ENCODE results near the gene HECW1. TPM values are rescaled to one million over a fixed set of nuclear protein-coding genes. Genes with fewer than 3 reads are reported as not detected.

Gene HECW1
- total RNA-seq, 3 donors from 2014 or later, result 0.76 to 1.6 (median 1.2) TPM

DNA sequence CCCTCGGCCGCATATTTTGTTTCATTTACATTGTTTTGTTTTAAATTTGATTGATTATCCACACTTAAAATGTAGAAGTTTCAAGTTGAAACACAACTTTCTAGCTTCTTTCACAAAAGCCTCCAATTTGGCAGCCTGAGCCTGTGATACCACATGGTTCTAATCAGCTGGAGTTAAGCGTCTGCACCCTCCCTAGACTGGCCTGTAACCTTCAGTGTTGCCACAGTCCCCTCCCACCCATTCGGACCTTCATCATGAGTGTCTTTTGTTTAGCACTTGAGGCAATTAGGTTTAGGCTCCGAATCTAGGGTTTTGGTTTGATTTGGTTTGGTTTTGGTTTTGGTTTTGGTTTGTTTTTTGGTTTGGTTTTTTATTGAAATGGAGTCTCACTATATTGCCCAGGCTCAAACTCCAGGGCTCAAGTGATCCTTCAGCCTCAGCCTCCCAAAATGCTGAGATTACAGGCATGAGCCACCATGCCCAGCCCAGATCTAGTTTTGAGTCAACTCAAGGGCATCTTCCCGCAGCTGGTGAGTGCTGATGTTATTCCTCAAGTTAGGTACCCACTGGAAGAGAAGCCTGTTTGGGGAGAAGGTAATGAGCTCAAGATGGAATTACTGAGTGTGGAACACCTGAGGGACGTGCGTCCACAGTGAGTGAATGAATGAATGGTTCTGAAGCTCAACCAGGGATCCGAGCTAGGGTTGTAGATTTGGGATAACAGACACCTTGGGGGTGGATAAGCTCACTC is 201.4 kb downstream of the HECW1 start:
- ATAC-seq (no peak), DNase-seq (no peak)
- H3K4me3 ChIP-seq, result no peak overlapping the region
- TF ChIP-seq, protein P1, sequence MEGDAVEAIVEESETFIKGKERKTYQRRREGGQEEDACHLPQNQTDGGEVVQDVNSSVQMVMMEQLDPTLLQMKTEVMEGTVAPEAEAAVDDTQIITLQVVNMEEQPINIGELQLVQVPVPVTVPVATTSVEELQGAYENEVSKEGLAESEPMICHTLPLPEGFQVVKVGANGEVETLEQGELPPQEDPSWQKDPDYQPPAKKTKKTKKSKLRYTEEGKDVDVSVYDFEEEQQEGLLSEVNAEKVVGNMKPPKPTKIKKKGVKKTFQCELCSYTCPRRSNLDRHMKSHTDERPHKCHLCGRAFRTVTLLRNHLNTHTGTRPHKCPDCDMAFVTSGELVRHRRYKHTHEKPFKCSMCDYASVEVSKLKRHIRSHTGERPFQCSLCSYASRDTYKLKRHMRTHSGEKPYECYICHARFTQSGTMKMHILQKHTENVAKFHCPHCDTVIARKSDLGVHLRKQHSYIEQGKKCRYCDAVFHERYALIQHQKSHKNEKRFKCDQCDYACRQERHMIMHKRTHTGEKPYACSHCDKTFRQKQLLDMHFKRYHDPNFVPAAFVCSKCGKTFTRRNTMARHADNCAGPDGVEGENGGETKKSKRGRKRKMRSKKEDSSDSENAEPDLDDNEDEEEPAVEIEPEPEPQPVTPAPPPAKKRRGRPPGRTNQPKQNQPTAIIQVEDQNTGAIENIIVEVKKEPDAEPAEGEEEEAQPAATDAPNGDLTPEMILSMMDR (IDR thresholded peaks at IDR 0.05), result no peak
- H3K4me1 ChIP-seq (ENCODE audit: low read depth), result no peaks in the 10 kb centered on the region
- no peaks in the 10 kb centered on the region for H3K9me3 ChIP-seq
- H3K36me3 ChIP-seq (ENCODE audit: low read depth), result no peaks in the 10 kb centered on the region
- intact Hi-C loops (cut with DNase I, micrococcal nuclease), result no loop called here

DNA sequence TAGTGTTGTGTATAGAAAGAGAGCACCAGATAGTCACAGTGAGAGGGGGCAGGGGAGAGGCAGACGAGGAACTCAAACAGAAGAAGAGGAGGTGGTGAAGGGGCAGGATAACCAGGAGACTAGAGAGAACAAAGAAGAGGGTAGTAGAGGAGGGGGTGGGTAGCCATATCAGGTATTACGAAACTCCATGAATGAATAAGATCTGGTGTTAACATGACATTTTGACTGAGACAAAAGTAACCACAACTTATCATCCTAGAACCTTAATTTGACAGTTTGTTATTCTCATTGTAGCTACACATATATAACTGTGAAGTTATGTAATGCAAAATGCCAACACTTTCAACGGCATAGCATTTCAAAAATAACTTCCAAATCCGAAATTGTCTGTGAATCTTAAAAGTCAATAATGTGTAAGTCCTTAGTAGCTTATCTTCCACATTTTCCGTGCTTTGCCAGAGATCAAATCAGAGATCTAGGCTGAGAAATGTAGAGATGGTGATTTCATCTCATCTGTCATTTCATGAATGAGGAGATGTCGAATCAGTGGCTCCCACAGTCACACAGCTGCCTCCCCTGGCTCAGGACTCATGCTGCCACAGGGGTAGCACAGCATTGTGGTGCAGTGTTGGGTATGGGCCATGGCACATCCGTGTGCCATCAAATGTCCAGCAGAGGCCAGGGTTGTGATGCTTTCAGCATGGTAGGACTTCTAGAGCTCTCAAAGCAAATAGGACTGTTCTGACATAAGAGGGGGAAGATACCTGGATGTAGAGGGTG is 202.1 kb downstream of the HECW1 start:
- no peak overlapping the region for H3K4me3 ChIP-seq
- TF ChIP-seq, protein P1 (IDR thresholded peaks at IDR 0.05), result no peak
- no peaks in the 10 kb centered on the region for H3K36me3 ChIP-seq (ENCODE audit: low read depth)
- H3K4me1 ChIP-seq (ENCODE audit: low read depth), result no peaks in the 10 kb centered on the region
- intact Hi-C loops (cut with DNase I, micrococcal nuclease), result no loop called here
- ATAC-seq (no peak), DNase-seq (no peak)
- no peaks in the 10 kb centered on the region for H3K9me3 ChIP-seq

DNA sequence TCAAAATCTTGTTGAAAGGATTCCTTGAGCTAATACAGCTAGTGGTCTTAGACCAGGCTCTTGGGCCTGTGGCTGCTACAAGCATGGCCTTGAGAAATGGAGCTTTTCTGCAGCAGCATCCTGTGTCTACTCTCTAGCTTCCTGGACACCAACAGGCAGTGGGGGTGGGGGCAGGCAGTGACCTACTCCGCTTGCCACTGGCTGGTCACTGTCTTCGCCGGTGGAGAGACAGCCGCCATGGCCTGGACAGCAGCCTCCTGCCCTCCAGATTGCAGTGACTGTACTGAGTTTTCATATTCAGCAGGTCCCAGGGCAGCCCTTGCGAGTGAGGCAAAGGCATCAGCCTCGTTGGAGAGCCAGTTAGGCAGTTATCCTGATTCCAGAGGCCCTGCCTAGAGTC is 204.6 kb downstream of the HECW1 start:
- no peak overlapping the region for H3K4me3 ChIP-seq
- ATAC-seq (no peak), DNase-seq (no peak)
- H3K36me3 ChIP-seq (ENCODE audit: low read depth), result no peaks in the 10 kb centered on the region
- intact Hi-C loops (cut with DNase I, micrococcal nuclease), result no loop called here
- H3K9me3 ChIP-seq, result no peaks in the 10 kb centered on the region
- TF ChIP-seq, protein P1 (IDR thresholded peaks at IDR 0.05), result no peak
- no peaks in the 10 kb centered on the region for H3K4me1 ChIP-seq (ENCODE audit: low read depth)

DNA sequence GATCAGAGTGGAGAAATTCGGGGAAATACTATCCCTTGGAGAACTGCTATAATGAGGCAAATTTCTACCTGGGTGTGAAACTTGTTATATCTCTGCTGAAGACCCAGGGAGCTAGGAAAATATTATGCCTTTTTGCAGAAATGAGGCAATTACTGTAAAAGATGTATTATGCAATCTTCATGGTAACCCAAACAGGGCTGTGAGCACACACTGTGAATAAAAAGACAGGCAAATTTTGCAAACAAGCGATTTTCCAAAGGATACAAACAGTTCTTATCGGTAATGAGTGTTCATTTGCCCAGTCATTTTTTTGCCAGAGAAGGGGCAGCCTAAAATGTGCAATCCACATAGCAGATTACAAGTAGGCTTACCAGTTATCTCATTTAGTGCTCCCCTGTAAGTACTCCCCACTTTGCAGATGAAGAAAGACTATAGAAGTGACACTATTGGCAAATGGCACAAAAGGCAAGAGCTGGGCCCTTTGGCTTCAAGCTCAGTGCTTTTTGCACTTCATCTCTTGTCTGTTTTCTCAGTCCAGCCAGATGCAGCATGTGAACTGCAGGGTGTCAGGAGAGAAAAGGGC is 205.8 kb downstream of the HECW1 start:
- H3K4me1 ChIP-seq (ENCODE audit: low read depth), result no peaks in the 10 kb centered on the region
- H3K9me3 ChIP-seq, result no peaks in the 10 kb centered on the region
- no peaks in the 10 kb centered on the region for H3K36me3 ChIP-seq (ENCODE audit: low read depth)
- TF ChIP-seq, protein P1 (IDR thresholded peaks at IDR 0.05), result no peak
- no peak overlapping the region for H3K4me3 ChIP-seq
- intact Hi-C loops (cut with DNase I, micrococcal nuclease), result no loop called here
- ATAC-seq, result no peak
- DNase-seq, result no peak

DNA sequence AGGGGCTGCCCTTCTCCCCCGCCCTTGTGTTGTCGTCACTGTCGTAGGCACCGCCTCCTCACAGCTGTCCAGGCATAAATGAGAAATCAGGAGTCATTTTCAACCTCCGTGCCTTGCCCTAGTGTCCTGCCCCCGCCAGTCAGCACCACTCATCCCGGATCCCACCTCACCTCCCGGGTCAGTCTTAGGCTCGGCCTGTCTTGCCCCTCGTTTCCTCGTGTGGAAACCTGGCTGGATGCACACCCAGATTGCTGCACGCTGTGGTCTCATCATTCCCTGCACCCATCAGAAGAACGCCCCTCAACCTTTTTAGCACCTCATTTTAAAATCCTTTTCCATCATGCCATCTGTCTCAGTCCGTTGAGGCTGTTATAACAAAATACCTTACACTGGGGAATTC is 213.1 kb downstream of the HECW1 start:
- no peak for DNase-seq
- H3K4me1 ChIP-seq (ENCODE audit: low read depth), result no peaks in the 10 kb centered on the region
- intact Hi-C loops (cut with DNase I, micrococcal nuclease), result no loop called here
- TF ChIP-seq, protein P1 (IDR thresholded peaks at IDR 0.05), result no peak
- no peaks in the 10 kb centered on the region for H3K36me3 ChIP-seq (ENCODE audit: low read depth)
- no peaks in the 10 kb centered on the region for H3K9me3 ChIP-seq
- no peak for ATAC-seq
- H3K4me3 ChIP-seq, result no peak overlapping the region
